NT2/D1 (cell line): ENCODE results near the gene C3orf33.

Source experiments
- SUZ12 ChIP-seq: IDR thresholded peaks from 2 replicates; pipeline ENCODE4 v1.6.1; 2011; ENCODE audit not compliant: insufficient read length, insufficient read depth; ENCODE audit errors: extremely low read depth
- YY1 ChIP-seq: IDR thresholded peaks from 2 replicates; pipeline ENCODE4 v1.6.1; 2011; ENCODE audit not compliant: insufficient read length, insufficient read depth
- ZNF274 ChIP-seq: IDR thresholded peaks from 2 replicates; pipeline ENCODE4 v1.6.1; 2011; ENCODE audit warnings: mild to moderate bottlenecking, low read depth, low read length

- TF ChIP-seq ZNF274: no peak
- no peak for TF ChIP-seq SUZ12
- no peak for TF ChIP-seq YY1
Measured at GRCh38 chr3:155815030-155815545, 9.0 kb upstream of the C3orf33 start.
